Neural progenitor cell (in vitro differentiated cells): ENCODE results near the gene SCN10A. TPM values are rescaled to one million over a fixed set of nuclear protein-coding genes. Genes with fewer than 3 reads are reported as not detected.

Experiments
- DNase-seq: peaks from one replicate; pipeline ENCODE4 v3.0.0-alpha.2; 2016; ENCODE audit warnings: low spot score
- H2AFZ ChIP-seq: fragments of 200-600 bp; sonication (generic); replicated peaks from 2 replicates; pipeline ENCODE4 v1.6.1; 2016; ENCODE audit warnings: antibody characterized with exemption
- H3F3A ChIP-seq: fragments of 200-600 bp; sonication (generic); 2 replicates; pipeline ENCODE4 v1.6.1; 2016; ENCODE audit warnings: antibody characterized with exemption, low read depth
- H3K27ac ChIP-seq: fragments of 200-600 bp; sonication (generic); 2 replicates; pipeline ENCODE4 v1.5.1; 2016; ENCODE audit warnings: mild to moderate bottlenecking
- H3K27me3 ChIP-seq: fragments of 200-600 bp; sonication (generic); 2 replicates; pipeline ENCODE4 v1.6.1; 2016; ENCODE audit warnings: mild to moderate bottlenecking, moderate library complexity
- H3K36me3 ChIP-seq: fragments of 200-600 bp; sonication (generic); 2 replicates; pipeline ENCODE4 v1.5.1; 2016
- H3K4me1 ChIP-seq: fragments of 200-600 bp; sonication (generic); 2 replicates; pipeline ENCODE4 v1.6.1; 2016; ENCODE audit warnings: mixed run types
- H3K4me2 ChIP-seq: fragments of 200-600 bp; sonication (generic); 2 replicates; pipeline ENCODE4 v1.6.1; 2016
- H3K4me3 ChIP-seq: fragments of 200-600 bp; sonication (generic); 2 replicates; pipeline ENCODE4 v1.5.1; 2016
- H3K79me2 ChIP-seq: fragments of 200-600 bp; sonication (generic); 2 replicates; pipeline ENCODE4 v1.6.1; 2016; ENCODE audit warnings: low read depth
- H3K9ac ChIP-seq: fragments of 200-600 bp; sonication (generic); 2 replicates; pipeline ENCODE4 v1.6.1; 2016
- H3K9me3 ChIP-seq: fragments of 200-600 bp; sonication (generic); 2 replicates; pipeline ENCODE4 v1.5.1; 2016; ENCODE audit warnings: low read depth
- H4K20me1 ChIP-seq: fragments of 200-600 bp; sonication (generic); 2 replicates; pipeline ENCODE4 v1.6.1; 2016; ENCODE audit warnings: low read depth
- H3K27ac Mint-ChIP-seq: 3 replicates; pipeline ENCODE4 v1.8.0; 2021; ENCODE audit warnings: mixed read lengths
- H3K27me3 Mint-ChIP-seq: 2 replicates; pipeline ENCODE4 v1.8.0; 2022; ENCODE audit warnings: low read depth, mild to moderate bottlenecking, inconsistent platforms, moderate library complexity, mixed read lengths; ENCODE audit not compliant: insufficient read depth
- H3K36me3 Mint-ChIP-seq: 3 replicates; pipeline ENCODE4 v1.8.0; 2021; ENCODE audit warnings: mixed read lengths
- H3K4me1 Mint-ChIP-seq: 3 replicates; pipeline ENCODE4 v1.8.0; 2021; ENCODE audit warnings: mixed read lengths
- H3K4me3 Mint-ChIP-seq: 3 replicates; pipeline ENCODE4 v1.8.0; 2021; ENCODE audit warnings: mild to moderate bottlenecking, moderate library complexity, mixed read lengths
- H3K9me3 Mint-ChIP-seq: 3 replicates; pipeline ENCODE4 v1.8.0; 2020; ENCODE audit warnings: mixed read lengths
- EZH2 ChIP-seq: fragments of 200-600 bp; sonication (generic); IDR thresholded peaks from 2 replicates; pipeline ENCODE4 v1.6.1; 2017; ENCODE audit warnings: antibody characterized with exemption, mild to moderate bottlenecking, moderate library complexity
- EZH2phosphoT487 ChIP-seq: fragments of 200-600 bp; sonication (generic); IDR thresholded peaks from 2 replicates; pipeline ENCODE4 v1.6.1; 2017; ENCODE audit warnings: antibody characterized with exemption
- total RNA-seq: library from RNA; depleted of rRNA; stranded (reverse); fragments of >200 nt; gene quantifications from 2 replicates; pipeline ENCODE4 v1.2.3, GENCODE V29; 2015; ENCODE audit warnings: low replicate concordance
- TF ChIP-seq, protein P1 (sequence below): fragments of 200-600 bp; sonication (generic); IDR thresholded peaks from 2 replicates; pipeline ENCODE4 v1.5.1; 2017; ENCODE audit warnings: antibody characterized with exemption, mild to moderate bottlenecking

Gene SCN10A
- total RNA-seq, 1 donor from 2014 or later: not detected

DNA sequence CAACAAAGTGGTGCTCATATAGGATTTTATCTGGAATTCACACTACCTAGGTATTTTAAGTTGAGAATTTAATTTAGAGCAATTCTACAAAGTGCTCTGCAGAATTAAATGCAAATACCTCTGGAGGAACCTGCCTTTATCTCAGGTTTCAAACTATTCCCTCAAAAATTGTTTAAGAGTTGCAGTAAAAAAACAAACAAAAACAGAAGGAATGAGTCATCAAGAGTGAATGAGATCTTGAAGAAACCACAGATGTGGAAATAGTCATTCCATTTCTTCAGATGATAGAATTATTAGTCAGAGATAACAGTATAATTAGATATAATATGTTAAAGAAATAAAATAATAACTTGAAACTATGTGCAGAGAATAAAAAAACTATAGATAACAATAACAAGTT, 85.7 kb downstream of the SCN10A start:
- no peaks in the 10 kb centered on the region for H3K27me3 ChIP-seq
- H3K9ac ChIP-seq: no peak overlapping the region
- no peak overlapping the region for H3K27ac Mint-ChIP-seq
- no peaks in the 10 kb centered on the region for H3K36me3 Mint-ChIP-seq
- no peaks in the 10 kb centered on the region for H3K79me2 ChIP-seq
- no peak overlapping the region for H2AFZ ChIP-seq
- H3K27ac ChIP-seq: no peak overlapping the region
- DNase-seq: no peak
- H3K4me1 ChIP-seq: no peaks in the 10 kb centered on the region
- H4K20me1 ChIP-seq: no peaks in the 10 kb centered on the region
- no peaks in the 10 kb centered on the region for H3K36me3 ChIP-seq
- H3F3A ChIP-seq: no peaks in the 10 kb centered on the region
- no peaks in the 10 kb centered on the region for H3K9me3 Mint-ChIP-seq
- TF ChIP-seq, protein P1, sequence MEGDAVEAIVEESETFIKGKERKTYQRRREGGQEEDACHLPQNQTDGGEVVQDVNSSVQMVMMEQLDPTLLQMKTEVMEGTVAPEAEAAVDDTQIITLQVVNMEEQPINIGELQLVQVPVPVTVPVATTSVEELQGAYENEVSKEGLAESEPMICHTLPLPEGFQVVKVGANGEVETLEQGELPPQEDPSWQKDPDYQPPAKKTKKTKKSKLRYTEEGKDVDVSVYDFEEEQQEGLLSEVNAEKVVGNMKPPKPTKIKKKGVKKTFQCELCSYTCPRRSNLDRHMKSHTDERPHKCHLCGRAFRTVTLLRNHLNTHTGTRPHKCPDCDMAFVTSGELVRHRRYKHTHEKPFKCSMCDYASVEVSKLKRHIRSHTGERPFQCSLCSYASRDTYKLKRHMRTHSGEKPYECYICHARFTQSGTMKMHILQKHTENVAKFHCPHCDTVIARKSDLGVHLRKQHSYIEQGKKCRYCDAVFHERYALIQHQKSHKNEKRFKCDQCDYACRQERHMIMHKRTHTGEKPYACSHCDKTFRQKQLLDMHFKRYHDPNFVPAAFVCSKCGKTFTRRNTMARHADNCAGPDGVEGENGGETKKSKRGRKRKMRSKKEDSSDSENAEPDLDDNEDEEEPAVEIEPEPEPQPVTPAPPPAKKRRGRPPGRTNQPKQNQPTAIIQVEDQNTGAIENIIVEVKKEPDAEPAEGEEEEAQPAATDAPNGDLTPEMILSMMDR: no peak
- no peak for TF ChIP-seq EZH2phosphoT487
- TF ChIP-seq EZH2: no peak
- no peak overlapping the region for H3K4me3 Mint-ChIP-seq
- peaks cover 7% of the 10 kb centered on the region for H3K27me3 Mint-ChIP-seq
- H3K4me2 ChIP-seq: no peak overlapping the region
- peaks cover 3% of the 10 kb centered on the region for H3K4me1 Mint-ChIP-seq
- no peaks in the 10 kb centered on the region for H3K9me3 ChIP-seq
- no peak overlapping the region for H3K4me3 ChIP-seq

DNA sequence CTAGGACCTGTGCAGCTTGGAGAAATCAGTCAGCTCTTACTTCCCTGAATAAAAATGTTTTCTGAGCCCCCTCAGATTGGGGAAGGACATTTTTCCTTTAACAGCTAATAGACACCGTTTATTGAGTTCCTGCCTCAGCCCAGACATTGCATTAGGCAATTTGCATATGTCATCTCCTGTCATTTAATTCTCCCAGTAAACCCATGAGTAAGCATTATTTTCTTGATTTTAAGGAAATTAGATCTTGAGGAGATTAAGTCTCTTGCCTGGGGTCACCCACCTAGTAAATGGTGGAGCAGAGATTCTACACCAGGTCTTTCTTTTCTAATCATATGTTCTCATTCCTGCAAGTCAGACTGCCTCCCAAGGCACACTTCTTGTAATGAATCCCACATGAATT, 88.0 kb downstream of the SCN10A start:
- Histone ChIP-seq H2AFZ (no peak overlapping the region), H3F3A (no peaks in the 10 kb centered on the region), H3K79me2 (no peaks in the 10 kb centered on the region), H4K20me1 (no peaks in the 10 kb centered on the region), H3K27ac (no peak overlapping the region), H3K4me3 (no peak overlapping the region), H3K27me3 (no peaks in the 10 kb centered on the region), H3K4me2 (no peak overlapping the region), H3K9ac (no peak overlapping the region), H3K9me3 (no peaks in the 10 kb centered on the region), H3K36me3 (no peaks in the 10 kb centered on the region), H3K4me1 (no peaks in the 10 kb centered on the region)
- no peak overlapping the region for H3K4me3 Mint-ChIP-seq
- H3K27me3 Mint-ChIP-seq: peaks cover 7% of the 10 kb centered on the region
- TF ChIP-seq, protein P1: no peak
- TF ChIP-seq EZH2phosphoT487 (no peak), EZH2 (no peak)
- no peak for DNase-seq
- no peaks in the 10 kb centered on the region for H3K9me3 Mint-ChIP-seq
- H3K4me1 Mint-ChIP-seq: peaks cover 3% of the 10 kb centered on the region
- no peak overlapping the region for H3K27ac Mint-ChIP-seq
- H3K36me3 Mint-ChIP-seq: no peaks in the 10 kb centered on the region

DNA sequence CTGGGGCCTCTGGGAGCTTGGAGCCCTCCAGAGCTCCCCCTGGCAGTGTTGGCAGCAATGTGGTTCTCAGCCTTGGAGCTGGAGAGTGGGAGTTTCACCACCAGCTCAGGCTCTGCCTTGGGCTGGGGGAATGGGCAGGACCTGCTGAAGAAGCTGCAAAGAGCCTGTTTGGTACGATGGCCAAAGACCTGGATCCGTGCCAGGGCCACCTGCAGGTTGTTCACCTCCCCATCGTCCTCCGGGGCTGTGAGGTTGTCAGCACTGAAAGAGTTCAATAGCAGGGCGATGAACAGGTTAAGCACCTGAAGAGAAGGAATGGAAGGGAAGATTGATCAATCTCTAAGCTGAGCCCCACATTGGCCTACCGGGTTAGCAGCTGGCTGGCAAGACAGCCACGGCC, 89.3 kb downstream of the SCN10A start:
- H3K79me2 ChIP-seq: no peaks in the 10 kb centered on the region
- no peaks in the 10 kb centered on the region for H4K20me1 ChIP-seq
- no peak overlapping the region for H3K4me2 ChIP-seq
- DNase-seq: no peak
- no peak overlapping the region for H3K4me3 ChIP-seq
- H3F3A ChIP-seq: no peaks in the 10 kb centered on the region
- no peaks in the 10 kb centered on the region for H3K4me1 ChIP-seq
- no peaks in the 10 kb centered on the region for H3K36me3 Mint-ChIP-seq
- H3K27ac ChIP-seq: no peak overlapping the region
- H3K27ac Mint-ChIP-seq: no peak overlapping the region
- H3K9ac ChIP-seq: no peak overlapping the region
- no peaks in the 10 kb centered on the region for H3K36me3 ChIP-seq
- TF ChIP-seq EZH2phosphoT487: no peak
- TF ChIP-seq, protein P1: no peak
- TF ChIP-seq EZH2: no peak
- no peaks in the 10 kb centered on the region for H3K9me3 Mint-ChIP-seq
- no peak overlapping the region for H2AFZ ChIP-seq
- H3K27me3 Mint-ChIP-seq: peaks cover 7% of the 10 kb centered on the region
- H3K4me1 Mint-ChIP-seq: peaks cover 3% of the 10 kb centered on the region
- H3K27me3 ChIP-seq: no peaks in the 10 kb centered on the region
- no peaks in the 10 kb centered on the region for H3K9me3 ChIP-seq
- H3K4me3 Mint-ChIP-seq: no peak overlapping the region
